ENCODE results near the gene ADCK2.

Gene ADCK2

GRCh38 chr7:140678816-140679130 is 6.0 kb downstream of the ADCK2 start:
- TF ChIP-seq, protein P1, sequence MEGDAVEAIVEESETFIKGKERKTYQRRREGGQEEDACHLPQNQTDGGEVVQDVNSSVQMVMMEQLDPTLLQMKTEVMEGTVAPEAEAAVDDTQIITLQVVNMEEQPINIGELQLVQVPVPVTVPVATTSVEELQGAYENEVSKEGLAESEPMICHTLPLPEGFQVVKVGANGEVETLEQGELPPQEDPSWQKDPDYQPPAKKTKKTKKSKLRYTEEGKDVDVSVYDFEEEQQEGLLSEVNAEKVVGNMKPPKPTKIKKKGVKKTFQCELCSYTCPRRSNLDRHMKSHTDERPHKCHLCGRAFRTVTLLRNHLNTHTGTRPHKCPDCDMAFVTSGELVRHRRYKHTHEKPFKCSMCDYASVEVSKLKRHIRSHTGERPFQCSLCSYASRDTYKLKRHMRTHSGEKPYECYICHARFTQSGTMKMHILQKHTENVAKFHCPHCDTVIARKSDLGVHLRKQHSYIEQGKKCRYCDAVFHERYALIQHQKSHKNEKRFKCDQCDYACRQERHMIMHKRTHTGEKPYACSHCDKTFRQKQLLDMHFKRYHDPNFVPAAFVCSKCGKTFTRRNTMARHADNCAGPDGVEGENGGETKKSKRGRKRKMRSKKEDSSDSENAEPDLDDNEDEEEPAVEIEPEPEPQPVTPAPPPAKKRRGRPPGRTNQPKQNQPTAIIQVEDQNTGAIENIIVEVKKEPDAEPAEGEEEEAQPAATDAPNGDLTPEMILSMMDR (IDR thresholded peaks at IDR 0.05), result no peak
- Histone ChIP-seq H3K27ac (no peak overlapping the region), H3K4me3 (no peak overlapping the region)
- DNase-seq (ENCODE audit: low spot score), result no peak

DNA sequence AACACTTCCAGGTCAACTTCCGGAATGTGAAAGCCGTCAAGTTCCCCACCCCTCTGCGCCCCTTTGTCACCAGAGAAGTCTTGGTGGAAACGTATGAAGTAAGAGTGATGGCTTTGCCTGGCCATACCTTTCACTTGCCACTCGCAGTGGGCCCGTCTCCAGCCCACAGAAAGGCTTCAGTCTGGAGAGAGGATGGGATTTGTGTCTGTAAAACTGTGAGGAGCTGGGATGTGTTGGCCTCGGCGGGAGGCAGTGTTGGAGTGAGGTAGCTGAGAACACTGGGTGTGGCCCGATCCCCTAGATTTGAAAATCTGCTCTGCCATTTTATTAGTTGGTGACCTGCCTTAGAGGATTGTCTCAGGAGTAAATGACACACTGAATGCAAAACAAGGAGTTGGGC is 6.4 kb downstream of the ADCK2 start:
- no peak for DNase-seq (ENCODE audit: low spot score)
- TF ChIP-seq, protein P1 (IDR thresholded peaks at IDR 0.05), result no peak
- Histone ChIP-seq H3K27ac (no peak overlapping the region), H3K4me3 (no peak overlapping the region)

GRCh38 chr7:140680886-140681285 is 8.1 kb downstream of the ADCK2 start:
- Histone ChIP-seq H3K27ac (no peak overlapping the region), H3K4me3 (no peak overlapping the region)
- TF ChIP-seq, protein P1 (IDR thresholded peaks at IDR 0.05), result no peak
- no peak for DNase-seq (ENCODE audit: low spot score)

DNA sequence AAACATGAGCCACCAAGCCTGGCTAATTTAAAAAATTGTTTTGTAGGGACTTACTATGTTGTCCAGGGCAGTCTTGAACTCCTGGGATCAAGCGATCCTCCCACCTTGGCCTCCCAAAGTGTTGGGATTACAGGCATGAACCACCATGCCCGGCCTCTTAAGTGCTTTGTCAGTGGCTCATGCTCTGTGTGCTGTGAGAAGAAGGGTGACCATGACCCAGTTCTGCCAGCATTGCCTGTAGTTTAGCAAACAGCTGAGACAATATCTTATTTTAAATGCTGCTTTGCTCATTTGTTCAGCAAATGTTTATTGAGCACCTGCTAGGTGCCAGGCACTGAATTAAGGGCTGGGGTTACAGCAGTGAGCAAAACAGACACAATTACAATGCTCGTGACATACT is 9.0 kb downstream of the ADCK2 start:
- Histone ChIP-seq H3K27ac (no peak overlapping the region), H3K4me3 (no peak overlapping the region)
- TF ChIP-seq, protein P1 (IDR thresholded peaks at IDR 0.05), result no peak
- no peak for DNase-seq (ENCODE audit: low spot score)

- TF ChIP-seq, protein P1 (IDR thresholded peaks at IDR 0.05), result no peak
- no peak overlapping the region for H3K27ac ChIP-seq
- peak; percentile 55 for DNase-seq (ENCODE audit: low spot score)
- H3K4me3 ChIP-seq, result no peak overlapping the region
Observed at GRCh38 chr7:140683657-140684056, 10.9 kb downstream of the ADCK2 start.

- H3K27ac ChIP-seq, result no peak overlapping the region
- TF ChIP-seq, protein P1 (IDR thresholded peaks at IDR 0.05), result no peak
- peak; percentile 50 for DNase-seq (ENCODE audit: low spot score)
- no peak overlapping the region for H3K4me3 ChIP-seq
Observed at GRCh38 chr7:140684066-140684950, 11.6 kb downstream of the ADCK2 start.

GRCh38 chr7:140685407-140686087 is 12.8 kb downstream of the ADCK2 start:
- DNase-seq (ENCODE audit: low spot score), result peak; percentile 49
- Histone ChIP-seq H3K27ac (no peak overlapping the region), H3K4me3 (no peak overlapping the region)
- TF ChIP-seq, protein P1 (IDR thresholded peaks at IDR 0.05), result no peak

Measured in coronary artery (tissue), 2 donors.